ENCODE measurements around the gene USP7. TPM values are rescaled to one million over a fixed set of nuclear protein-coding genes. Genes with fewer than 3 reads are reported as not detected.
"Not testable (repeated sequence)": the region's sequence is repeated elsewhere in the genome, so short reads cannot be mapped to it uniquely, and the experiment has no call there.

Gene USP7
- total RNA-seq, 1 donor from 2014 or later, result 96.0 TPM

DNA sequence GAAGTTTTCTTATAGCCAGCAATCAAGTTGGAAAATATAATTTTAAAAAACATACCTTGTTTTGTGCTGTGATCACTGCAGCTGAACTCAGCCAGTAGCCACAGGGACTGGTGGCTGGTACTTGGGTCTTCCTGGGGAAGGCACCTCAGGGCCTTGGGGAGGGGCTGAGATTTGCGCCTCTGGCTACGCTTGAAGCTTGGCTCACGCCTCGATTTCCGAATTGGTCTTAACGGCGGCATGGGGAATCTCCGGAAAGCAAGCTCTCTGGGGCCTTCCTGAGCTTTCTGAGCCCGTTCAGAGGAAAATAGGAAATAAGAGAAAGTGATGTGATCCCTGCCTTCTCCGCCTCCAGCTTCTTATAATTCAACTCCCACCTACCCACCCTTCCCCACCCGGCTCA lies 11.3 kb upstream of the USP7 start:
- no peak for DNase-seq (ENCODE audit: extremely low read depth, low read depth, low spot score)

DNA sequence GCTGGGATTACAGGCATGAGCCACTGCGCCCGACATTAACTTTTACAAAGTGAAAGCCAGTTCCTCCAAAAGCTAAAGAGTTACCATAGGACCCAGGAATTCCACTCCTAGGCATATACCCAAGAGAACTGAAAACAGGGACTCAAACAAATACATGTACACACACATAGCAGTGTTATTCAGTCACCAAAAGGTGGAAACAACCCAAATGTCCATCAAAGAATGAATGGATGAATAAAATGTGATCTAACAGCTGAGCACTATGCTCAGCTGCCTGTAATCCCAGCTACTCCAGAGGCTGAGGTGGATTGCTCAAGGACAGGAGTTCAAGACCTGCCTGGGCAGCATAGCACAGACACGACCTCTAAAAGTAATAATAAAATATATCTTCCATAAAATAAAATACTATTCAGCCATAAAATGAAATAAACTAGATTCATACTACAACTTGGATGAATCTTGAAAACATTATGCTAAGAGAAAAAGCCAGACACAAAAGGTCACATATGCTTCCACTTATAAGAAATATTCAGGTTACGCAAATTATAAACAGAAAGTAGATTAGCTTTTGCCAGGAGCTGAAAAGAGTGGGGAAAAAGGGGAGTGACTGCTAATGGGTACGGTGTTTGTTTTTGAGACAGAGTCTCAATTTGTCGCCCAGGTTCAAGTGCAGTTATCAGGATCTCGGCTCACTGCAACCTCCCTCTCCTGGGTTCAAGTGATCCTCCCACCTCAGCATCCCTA lies 9.3 kb upstream of the USP7 start:
- DNase-seq (ENCODE audit: extremely low read depth, low read depth, low spot score), result no peak

DNA sequence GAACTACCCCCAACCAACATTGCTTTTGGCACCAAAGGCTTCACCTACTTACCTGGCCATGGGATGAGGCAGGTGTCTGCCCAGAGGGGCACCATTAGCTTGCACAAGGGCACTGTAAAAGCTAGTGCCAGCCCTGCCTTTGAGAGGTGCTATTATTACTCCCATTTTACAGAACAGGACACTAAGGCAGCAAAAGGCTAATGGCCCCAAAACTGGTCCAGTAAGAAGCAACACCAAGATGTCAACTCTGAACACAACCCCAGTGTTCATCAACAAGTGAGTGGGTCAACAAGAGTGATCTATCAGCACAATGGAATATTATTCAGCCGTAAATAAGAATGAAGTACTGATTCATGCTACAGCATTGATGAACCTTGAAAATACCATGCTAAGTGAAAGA lies 7.7 kb upstream of the USP7 start:
- no peak for DNase-seq (ENCODE audit: extremely low read depth, low read depth, low spot score)

DNA sequence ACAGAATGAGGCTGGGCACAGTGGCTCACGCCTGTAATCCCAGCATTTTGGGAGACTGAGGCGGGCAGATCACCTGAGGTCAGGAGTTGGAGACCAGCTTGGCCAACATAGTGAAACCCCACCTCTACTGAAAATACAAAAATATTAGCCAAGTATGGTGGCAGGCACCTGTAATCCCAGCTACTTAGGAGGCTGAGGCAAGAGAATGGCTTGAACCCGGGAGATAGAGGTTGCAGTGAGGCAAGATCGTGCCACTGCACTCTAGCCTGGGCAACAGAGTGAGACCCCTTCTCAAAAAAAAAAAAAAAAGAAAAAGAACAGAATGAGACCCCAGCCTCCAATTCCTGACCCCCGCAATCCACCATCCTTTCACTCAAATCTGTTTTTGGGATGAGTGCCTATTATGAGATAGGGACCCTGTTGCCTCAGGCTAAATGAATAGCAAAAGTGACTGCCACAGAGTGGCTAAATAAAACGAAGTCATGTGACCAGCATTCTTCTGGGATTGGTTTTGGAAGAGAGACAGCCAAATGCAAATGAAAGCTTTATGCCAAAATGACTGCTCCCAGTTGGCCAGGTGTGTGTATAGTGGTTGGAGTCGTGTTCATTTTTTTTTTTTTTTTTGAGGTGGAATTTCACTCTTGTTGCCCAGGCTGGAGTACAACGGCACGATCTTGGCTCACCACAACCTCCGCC lies 5.6 kb upstream of the USP7 start:
- DNase-seq (ENCODE audit: extremely low read depth, low read depth, low spot score), result not testable (repeated sequence)

DNA sequence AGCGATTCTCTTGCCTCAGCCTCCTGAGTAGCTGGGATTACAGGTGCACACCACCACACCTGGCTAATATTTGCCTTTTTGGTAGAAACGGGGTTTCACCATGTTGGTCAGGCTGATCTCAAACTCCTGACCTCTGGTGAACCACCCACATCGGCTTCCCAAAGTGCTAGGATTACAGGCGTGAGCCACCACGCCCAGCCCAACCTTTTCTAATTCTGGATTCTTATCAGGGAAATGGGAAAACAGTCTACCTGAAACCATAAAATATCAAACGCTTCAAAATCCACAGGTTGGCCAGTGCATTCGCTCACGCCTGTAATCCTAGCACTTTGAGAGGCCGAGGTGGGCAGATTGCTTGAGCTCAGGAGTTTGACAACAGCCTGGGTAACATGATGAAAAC lies 4.3 kb upstream of the USP7 start:
- not testable (repeated sequence) for DNase-seq (ENCODE audit: extremely low read depth, low read depth, low spot score)

DNA sequence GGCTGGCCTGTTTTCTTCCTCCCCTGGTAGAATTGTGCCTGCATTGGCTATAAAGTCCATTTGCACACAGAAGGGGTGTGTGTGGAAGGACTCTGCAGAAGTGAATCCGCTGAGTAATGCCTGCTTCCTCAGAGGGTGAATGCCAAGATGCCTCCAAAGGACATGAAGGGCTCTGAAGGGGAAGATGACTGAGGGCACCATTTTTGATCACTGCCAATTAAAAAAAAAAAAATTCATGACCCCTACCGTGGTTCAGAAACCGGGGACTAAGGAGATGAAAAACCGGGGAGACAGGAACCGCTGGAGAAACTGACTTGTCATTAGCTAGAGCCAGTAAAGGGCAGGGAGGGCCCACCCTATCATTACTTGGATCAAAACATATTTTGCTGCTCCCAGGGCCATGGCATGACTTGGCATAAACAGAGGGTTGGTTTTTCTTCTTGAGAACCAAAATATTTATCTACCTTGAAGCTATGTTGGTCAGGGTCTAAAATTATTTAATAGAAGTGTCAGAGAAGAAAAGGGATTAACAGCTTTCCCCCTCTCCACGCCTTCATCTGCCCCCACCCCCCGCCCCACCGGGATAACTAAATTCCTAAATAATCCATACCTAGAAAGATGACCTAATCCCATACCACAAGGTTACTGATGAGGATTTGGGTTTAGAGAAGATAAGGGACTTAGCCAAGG lies 3.6 kb upstream of the USP7 start:
- no peak for DNase-seq (ENCODE audit: extremely low read depth, low read depth, low spot score)

DNA sequence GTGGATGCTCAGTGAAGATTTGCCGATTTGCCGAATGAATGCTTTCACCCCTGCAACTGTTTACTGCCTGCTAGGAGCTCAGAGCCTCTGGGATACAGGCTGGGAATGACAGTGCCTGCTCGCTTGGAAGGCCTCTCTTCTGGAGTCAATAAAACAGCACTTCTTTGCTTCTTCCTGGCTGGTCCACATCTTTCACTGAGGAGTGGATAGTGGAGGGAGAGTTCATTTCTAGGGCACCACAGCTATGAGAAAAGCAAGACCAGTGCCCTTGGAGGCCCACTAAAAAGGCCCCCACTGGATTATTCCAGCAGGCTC lies 3.1 kb upstream of the USP7 start:
- DNase-seq (ENCODE audit: extremely low read depth, low read depth, low spot score), result no peak

DNA sequence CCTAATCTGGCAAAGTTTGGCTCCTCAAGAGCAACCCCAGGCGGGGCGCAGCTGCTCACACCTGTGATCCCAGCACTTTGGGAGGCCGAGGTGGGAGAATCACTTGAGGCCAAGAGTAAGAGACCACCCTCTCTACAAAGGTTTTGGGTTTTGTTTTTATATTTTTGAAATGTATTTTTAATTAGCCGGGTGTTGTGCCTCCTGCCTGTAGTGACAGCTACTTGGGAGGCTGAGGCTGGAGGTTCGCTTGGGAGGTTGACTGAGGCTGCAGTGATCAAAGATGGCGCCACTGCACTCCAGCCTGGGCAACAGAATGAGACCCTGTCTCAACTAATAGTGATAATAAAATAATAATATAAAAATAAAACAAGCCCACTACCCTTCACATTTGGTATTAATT lies 756 bp upstream of the USP7 start:
- DNase-seq (ENCODE audit: extremely low read depth, low read depth, low spot score), result no peak

DNA sequence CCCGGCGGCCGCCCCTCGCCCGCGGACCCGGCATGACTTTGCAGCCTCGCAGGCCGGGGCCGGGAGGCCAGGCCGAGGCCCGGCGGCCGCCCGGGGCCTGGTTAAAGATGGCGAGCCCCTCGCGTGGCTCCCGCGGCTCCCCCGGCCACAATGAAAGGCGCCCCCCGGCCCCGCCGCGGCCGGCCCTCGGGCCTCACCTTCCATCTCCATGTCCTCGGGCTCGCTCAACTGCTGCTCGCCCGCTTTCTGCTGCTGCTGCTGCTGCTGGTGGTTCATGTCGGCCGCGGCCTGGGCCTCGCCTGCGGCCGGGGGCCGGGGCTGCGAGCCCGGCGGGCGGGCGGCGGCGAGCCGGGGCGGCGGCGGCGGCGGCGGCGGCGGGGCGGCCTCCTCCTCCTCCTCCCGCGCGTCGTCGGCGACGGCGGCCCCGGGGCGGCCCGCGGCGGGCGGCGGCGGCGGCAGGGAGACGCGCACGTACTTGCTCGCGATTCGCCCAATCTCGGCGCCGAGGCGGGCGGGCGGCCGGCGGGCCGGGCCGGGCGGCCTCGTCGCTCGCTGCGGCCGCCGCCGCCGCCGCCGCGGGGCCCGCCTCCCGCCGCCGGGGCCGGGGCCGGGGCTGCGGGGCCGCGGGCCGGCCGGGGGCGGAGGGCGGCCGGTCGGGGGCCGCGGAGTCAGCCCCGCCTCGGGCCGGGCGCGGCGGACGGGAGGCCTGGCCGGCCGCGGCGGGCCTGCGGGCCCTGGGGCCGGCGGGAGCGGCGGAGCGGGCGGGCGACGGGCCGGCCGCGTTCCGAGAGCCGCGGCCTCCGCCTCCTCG lies 491 bp downstream of the USP7 start:
- no peak for DNase-seq (ENCODE audit: extremely low read depth, low read depth, low spot score)

DNA sequence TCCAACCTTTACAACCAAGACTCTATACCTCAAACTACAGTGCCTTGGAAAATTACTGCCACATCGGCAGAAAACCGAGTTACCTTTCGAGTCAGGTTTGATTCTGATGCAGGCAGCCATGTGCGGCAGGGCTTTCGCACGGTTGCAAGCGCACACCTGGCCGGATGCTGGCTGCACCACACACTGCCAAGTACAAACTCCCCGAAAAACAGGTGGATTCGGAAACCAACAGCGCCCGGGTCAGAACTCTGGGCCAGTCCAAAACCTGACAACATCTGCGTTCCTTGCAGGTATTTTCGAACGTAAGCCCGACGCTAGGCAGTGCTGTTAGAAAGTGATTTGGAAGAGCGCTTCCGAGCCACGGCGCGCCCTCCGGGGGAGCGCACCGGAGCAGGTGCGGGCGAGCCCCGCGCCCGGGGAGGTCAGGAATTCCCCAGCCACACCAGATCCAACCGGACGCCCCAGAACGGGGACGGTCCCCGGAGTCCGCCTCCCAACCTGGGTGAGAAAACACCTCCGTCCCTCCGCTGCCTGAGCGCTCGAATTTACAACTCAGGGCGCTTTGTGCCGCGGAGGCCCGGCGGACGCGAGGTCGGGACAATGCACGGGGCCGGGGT lies 1.2 kb downstream of the USP7 start:
- DNase-seq (ENCODE audit: extremely low read depth, low read depth, low spot score), result no peak

DNA sequence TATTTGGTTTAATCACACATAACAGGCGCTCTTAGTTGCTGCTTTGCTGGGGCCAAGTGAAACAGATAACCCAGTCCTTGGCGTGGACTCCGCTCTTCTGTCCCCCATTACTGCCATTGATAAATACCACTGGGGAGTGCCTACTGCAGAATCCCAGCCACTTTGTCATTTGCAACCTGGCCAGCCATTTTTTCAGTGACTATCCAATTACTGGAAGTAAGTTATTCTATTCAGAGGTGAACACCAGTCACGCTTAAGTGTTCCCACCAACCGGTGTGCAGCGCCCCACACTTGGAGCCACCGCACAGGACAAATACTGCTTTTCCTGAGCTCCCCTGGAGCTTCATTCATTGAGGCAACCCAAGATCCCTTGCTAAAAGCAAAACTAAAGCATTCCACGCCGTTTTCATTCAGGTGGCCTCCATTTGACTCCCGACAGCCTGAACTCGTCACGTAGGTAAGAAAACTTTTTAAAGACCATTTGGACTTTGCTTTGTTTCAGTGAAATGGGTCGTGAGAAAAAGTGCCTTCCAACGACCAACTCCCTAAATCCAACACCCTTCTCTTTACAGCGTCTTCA lies 1.8 kb downstream of the USP7 start:
- DNase-seq (ENCODE audit: extremely low read depth, low read depth, low spot score), result no peak

DNA sequence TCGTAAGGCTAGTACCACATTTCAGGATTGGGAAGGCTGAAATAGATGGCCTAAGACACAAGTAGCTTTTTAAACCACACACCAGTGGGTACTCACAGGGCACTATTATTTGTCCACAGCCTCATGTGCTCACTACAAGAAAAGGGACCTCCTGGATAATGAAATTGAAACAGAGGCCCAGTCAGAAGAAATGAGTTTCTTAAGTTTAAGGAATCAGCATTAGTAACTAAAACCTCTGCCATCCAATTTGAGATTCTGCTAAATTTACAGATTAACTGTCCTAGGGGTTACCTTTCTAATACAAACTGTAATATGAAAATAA lies 3.0 kb downstream of the USP7 start:
- no peak for DNase-seq (ENCODE audit: extremely low read depth, low read depth, low spot score)

DNA sequence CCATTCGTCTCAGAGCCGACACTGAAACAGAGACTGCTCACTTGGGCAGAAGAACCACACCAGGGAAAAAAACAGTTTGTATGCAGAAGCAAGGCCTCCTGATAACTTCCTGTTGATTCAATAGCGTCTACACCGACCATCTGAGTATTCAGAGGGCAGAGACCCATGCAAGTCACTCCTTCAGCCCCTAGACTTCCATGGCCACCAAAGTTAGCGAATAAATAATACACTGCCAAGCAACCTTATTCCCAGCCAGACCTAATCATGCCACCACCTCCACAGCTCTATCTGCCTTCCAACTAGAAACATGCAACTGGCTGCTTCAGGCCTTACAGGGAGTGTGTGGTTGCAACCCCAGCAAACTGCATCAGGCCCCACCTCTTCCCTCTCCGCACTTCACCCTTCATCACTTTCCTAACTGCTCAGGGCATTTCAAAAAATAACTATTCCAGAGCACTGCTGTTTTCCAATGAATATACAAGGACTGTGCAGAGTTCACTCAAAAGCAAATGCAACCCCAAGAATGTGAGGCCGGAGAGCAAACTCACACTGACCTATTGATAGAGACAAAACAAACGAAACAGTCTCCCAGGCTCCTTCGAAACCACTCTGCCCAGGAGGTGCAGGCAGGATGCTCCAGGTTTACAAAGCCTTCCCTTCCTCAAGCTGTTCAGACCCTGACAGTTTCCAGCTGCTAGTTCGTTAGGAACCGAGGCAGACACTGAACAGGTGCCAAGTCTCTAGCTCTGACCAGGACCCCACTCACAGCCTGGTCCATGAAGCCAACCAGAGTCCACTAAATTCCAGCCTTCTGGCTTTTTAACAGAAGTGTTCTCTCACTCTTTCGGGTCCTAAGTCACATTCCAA lies 3.6 kb downstream of the USP7 start:
- DNase-seq (ENCODE audit: extremely low read depth, low read depth, low spot score), result no peak

DNA sequence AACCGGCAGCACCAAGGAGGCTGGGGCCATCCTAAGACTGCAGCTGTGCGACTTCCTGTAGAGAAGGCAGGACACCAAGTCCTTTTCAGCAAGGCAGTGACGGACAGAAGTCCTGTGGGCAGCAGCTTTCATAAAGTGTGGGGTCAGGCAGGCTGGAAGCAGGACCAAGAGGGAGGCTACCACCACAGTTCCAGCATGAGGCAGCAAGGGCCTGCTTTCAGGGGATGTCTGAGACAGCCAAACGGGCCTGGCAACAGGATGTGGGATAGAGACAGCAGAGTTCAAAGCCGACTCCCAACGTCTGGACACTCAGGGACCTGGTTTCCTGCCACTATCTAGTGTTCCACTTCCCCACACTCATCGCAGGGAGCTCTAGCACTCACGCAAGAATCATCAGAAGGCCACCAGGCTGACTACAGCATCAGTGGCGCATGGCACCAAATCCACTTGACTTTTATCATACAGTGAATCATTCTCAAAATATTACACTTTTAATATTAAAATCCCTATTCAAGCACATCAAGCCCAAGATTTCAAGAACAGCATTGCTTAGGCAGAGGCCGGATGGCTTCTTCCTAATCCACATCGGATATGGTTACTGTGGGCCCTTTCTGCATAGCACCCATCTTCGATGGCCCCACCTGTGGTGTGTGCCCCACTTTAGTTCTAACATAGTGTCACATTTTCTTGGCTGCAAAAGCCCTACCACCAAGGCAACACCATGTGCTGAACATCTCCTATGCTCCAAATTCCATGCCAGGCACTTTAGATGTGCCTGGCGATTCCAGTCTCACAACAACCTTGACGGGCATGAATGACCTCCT lies 5.2 kb downstream of the USP7 start:
- DNase-seq (ENCODE audit: extremely low read depth, low read depth, low spot score), result no peak

DNA sequence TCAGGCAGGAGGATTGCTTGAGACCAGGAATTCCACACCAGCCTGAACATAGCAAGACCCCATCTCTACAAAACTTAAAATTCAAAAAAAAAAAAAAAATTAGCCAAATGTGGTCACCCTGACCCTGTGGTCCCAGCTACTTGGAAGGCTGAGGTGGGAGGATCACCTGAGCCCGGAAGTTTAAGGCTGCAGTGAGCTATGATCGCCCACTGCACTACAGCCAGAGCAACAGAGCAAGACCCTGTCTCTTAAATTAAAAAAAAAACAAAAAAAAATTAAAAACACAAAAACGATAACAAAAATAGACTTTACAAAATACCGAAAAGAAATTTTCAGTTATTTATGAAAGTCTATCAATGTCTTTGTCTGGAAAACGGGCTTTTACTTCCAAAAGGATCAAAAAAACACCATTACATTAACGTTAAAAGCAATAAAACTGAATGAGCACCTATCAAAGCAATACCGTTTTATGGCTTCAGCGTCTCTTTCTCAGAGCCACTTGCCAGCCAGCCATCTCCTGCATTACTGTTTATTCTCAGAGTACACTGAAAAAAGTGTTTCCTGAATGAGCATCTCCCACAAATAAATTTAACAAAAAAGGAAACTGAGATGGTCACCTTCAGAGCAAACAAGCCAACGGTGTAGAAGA lies 6.1 kb downstream of the USP7 start:
- DNase-seq (ENCODE audit: extremely low read depth, low read depth, low spot score), result no peak

DNA sequence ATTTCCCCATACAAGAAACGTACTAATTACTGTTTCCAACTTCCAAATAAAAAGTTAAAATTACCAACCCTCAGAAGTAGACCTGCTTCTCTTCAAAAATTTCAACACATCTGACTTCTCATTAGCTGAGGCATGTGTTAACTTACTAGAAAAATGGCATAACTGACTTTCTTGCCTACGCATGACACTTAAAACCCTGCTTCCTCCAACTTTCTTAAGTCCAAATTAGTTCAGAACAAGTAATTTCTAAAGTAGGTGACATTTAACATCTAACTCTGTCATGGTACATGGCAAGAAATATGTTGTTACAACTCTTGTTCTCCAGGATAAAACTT lies 6.7 kb downstream of the USP7 start:
- no peak for DNase-seq (ENCODE audit: extremely low read depth, low read depth, low spot score)

DNA sequence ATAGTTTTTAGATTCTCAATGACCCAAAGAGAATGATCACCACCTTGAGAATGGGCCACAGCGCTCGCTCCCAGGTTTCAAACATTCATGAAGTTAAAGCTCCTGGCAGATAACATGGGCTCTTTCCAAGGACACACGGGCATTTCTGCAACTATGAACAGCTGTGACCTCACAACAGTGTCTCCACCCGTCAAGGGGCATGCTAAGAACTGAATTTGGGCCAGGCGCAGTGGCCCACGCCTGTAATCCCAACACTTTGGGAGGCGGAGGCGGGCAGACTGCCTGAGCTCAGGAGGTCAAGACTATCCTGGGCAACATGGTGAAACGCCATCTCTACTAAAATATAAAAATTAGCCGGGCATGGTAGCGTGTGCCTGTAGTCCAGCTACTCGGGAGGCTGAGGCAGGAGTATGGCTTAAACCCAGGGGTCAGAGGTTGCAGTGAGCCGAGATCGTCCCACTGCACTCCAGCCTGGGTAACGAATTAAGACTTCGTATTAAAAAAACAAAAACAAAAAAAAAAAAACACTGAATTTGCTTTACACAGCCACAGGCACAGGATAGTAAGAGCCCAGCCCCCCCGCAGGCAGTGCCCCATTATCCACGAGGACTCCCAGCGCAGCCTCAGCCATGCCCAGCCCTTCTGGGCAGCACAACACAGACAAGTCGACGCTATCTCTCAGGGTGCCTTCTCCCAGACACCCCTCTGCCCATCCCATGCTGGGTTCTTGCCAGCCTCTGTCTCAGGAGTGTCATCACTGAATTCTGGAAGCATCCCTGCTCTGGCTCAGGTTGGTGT lies 7.2 kb downstream of the USP7 start:
- no peak for DNase-seq (ENCODE audit: extremely low read depth, low read depth, low spot score)

DNA sequence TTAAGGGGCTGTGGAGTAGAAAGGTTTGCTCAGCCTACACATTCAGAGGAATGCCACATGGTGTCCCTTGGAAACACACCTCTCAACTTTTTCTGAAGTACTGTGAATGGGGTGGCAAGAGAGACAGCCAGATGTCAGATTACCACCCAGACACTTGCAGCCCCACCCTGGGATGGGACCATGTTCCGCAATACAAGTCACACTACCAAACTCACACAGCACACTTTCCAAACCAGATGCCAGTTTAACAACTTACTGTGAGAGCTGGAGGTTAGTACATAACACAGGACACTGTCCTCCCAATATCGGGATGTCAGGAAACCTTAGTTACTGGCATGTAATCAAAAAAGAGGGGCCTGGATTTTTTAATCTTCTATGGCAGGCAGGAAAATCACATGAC lies 7.9 kb downstream of the USP7 start:
- no peak for DNase-seq (ENCODE audit: extremely low read depth, low read depth, low spot score)

All from glomerular endothelial cell (primary cell).